ENCODE results near the gene GPRIN2. TPM values are rescaled to one million over a fixed set of nuclear protein-coding genes. Genes with fewer than 3 reads are reported as not detected.
A peak's percentile ranks its signal among the peaks of the same experiment; 100 is the strongest.

Gene GPRIN2
- total RNA-seq, 3 donors from 2014 or later: 5.9 to 6.9 TPM; not detected in 1

DNA sequence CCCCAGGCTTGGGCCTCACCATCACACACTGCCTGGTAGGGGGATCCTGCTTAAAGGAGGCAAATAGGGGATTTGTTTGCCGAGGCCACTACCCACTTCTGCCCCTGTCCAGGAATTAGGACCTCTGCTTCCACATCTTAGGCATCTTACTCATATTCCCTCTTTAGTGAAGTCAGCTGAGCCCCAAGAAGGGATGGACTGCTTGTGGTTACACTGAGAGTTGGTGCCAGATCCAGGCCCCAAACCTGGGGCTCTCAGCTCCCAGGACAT is 1.6 kb upstream of the GPRIN2 start:
- intact Hi-C loops (cut with DNase I; ENCODE audit: low total_unique reads): no loop called here
- no peak overlapping the region for H3K4me3 ChIP-seq
- TF ChIP-seq POLR2A (IDR thresholded peaks at IDR 0.05): no peak
- no peak for DNase-seq (ENCODE audit: low spot score in 2 of 2)
- no peaks in the 10 kb centered on the region for H3K4me1 ChIP-seq
- no peaks in the 10 kb centered on the region for H3K36me3 ChIP-seq
- peaks cover 0 to 26% of the 10 kb centered on the region in 2 donors for H3K27me3 ChIP-seq
- H3K9me3 ChIP-seq: no peaks in the 10 kb centered on the region
- H3K27ac ChIP-seq: no peak overlapping the region

DNA sequence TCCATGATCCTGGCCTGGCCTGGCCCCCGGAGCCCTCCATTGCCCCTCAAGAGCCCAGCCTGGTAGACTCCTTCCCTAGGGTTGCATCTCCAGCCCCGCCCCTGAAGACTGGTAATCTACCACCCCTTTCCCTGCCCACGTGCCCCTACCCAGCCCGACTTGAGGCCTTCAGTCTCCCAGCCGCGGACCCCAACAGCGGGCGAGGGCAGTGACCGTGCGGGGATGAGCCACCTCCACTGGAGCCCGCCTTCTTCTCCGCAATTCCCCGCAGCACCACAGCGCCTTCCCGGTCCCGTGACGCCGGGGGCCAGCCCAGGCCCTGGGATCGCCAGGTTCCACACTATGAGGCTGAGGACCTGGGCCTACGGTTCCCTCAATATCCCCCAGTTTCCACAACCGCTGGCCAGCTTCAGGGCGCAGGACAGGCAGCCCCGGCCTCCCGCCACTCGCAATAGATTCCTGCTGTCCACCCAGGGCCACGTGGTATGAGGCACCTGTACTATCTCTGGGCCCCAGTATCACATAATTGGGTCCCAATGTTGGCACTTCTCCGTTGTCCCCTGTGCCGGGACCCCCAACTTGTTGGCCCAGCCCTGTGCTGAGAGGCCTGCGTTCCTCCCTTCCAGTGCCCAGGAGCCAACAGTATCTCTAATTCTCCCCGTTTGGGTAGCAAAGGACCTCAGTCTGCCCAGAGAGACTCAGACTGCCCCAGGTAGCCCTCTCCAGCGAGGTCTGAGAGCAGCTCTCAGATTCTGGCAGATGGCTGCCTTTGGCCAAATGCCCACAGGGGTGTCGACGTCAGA is 1.1 kb upstream of the GPRIN2 start:
- H3K36me3 ChIP-seq: no peaks in the 10 kb centered on the region
- peak overlapping the region in 1 of 3 donors; percentile 70 for H3K4me3 ChIP-seq
- no peaks in the 10 kb centered on the region for H3K4me1 ChIP-seq
- DNase-seq (ENCODE audit: low spot score in 2 of 2): peak; percentile 20 to 54
- no peaks in the 10 kb centered on the region for H3K9me3 ChIP-seq
- no peak for TF ChIP-seq POLR2AphosphoS5 (IDR thresholded peaks at IDR 0.05)
- TF ChIP-seq, protein P1, sequence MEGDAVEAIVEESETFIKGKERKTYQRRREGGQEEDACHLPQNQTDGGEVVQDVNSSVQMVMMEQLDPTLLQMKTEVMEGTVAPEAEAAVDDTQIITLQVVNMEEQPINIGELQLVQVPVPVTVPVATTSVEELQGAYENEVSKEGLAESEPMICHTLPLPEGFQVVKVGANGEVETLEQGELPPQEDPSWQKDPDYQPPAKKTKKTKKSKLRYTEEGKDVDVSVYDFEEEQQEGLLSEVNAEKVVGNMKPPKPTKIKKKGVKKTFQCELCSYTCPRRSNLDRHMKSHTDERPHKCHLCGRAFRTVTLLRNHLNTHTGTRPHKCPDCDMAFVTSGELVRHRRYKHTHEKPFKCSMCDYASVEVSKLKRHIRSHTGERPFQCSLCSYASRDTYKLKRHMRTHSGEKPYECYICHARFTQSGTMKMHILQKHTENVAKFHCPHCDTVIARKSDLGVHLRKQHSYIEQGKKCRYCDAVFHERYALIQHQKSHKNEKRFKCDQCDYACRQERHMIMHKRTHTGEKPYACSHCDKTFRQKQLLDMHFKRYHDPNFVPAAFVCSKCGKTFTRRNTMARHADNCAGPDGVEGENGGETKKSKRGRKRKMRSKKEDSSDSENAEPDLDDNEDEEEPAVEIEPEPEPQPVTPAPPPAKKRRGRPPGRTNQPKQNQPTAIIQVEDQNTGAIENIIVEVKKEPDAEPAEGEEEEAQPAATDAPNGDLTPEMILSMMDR (IDR thresholded peaks at IDR 0.05): no peak
- no peak for TF ChIP-seq POLR2A (IDR thresholded peaks at IDR 0.05)
- intact Hi-C loops (cut with DNase I; ENCODE audit: low total_unique reads): no loop called here
- no peak overlapping the region for H3K27ac ChIP-seq
- peaks cover 0 to 26% of the 10 kb centered on the region in 2 donors for H3K27me3 ChIP-seq

DNA sequence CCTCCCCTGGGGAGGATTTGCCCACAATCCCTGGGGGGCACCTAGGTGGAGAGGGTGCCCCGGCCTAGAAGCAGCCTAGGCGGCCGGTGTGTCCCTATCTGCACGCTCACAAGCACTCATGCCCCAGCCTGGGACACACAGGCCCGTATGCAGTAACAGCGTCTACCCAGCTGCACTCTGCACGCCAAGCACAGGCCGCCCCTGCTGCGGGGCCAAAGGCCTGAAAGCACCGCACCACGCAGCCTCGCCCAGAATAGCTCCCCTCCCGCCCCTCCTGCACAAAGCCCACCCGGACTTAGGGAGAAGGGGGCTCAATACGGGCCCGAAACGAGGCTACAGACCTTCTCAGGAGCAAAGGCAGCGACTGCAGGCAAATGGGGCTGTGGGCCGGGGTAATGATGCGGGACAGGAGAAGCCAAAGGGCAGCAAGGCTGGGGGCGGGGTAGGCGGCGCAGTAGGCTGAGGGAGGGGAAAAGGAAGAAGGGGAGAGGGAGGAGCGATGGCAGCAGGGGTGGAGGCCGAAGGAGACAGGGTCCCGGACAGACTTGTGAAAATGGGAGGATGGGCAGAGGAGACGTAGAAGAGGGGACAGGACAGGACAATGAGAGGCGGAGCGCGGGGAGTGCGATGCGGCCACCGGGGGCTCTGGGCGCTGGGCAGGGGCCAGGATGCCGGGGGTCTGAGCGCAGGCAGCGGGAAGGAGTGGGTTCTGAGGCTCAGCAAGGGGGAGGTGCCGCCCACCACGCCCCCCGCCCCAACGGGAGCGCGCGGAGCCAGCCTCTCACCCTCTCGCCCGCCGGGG is 544 bp downstream of the GPRIN2 start:
- Histone ChIP-seq H3K36me3 (no peaks in the 10 kb centered on the region), H3K9me3 (no peaks in the 10 kb centered on the region), H3K4me1 (no peaks in the 10 kb centered on the region), H3K27me3 (peaks cover 0 to 26% of the 10 kb centered on the region in 2 donors), H3K27ac (peak overlapping the region in 1 of 2 donors; percentile 10), H3K4me3 (peak overlapping the region; percentile 22 to 70 (median 61))
- peak; percentile 18 to 57 for DNase-seq (ENCODE audit: low spot score in 2 of 2)
- intact Hi-C loops (cut with DNase I; ENCODE audit: low total_unique reads): no loop called here
- no peak for TF ChIP-seq POLR2A (IDR thresholded peaks at IDR 0.05)

GRCh38 chr10:46555366-46555712 is 1.1 kb downstream of the GPRIN2 start:
- no peak overlapping the region for H3K27ac ChIP-seq

DNA sequence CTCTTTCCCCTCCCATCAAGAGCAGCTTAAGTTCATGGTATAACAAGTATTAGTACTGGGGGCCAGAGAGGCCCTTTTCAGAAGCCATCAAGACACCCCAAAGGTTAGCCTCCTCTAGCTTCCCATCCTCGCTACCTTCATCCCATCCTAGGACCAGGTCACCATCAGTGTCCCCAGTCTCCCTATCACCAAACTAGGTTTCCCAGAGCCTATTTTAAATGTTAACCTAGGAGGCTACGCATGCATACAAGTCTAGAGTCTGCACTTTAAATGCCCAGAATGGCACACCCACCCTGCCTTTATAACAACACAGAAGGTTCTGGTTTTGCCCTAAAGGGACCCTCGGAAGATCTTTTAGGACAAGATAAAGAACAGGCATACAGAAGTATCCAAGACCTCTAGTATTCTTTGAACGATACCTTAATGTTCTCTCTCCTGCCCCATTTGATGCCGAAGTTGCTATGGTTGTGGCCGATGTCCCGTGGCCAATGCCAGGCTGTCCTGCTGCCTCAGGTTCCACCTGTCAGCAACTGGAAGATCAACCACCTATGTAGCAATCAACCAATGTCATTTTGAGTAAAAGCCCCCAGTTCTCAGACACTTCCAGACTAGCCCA is 2.2 kb downstream of the GPRIN2 start:
- intact Hi-C loops (cut with DNase I; ENCODE audit: low total_unique reads): no loop called here
- Histone ChIP-seq H3K4me1 (no peaks in the 10 kb centered on the region), H3K9me3 (no peaks in the 10 kb centered on the region), H3K4me3 (no peak overlapping the region), H3K27ac (no peak overlapping the region), H3K36me3 (no peaks in the 10 kb centered on the region), H3K27me3 (peaks cover 0 to 26% of the 10 kb centered on the region in 2 donors)
- TF ChIP-seq POLR2A (IDR thresholded peaks at IDR 0.05): no peak
- DNase-seq (ENCODE audit: low spot score in 2 of 2): no peak

More at GRCh38 chr10:46555366-46555712, 1.1 kb downstream of the GPRIN2 start:
- H3K27me3 ChIP-seq: peaks cover 0 to 26% of the 10 kb centered on the region in 2 donors
- no peaks in the 10 kb centered on the region for H3K36me3 ChIP-seq
- no peaks in the 10 kb centered on the region for H3K4me1 ChIP-seq
- intact Hi-C loops (cut with DNase I; ENCODE audit: low total_unique reads): no loop called here
- no peaks in the 10 kb centered on the region for H3K9me3 ChIP-seq
- peak overlapping the region in 2 of 3 donors; percentile 61 to 70 for H3K4me3 ChIP-seq
- TF ChIP-seq POLR2AphosphoS5 (IDR thresholded peaks at IDR 0.05) (no peak), POLR2A (IDR thresholded peaks at IDR 0.05) (no peak)
- TF ChIP-seq, protein P1 (IDR thresholded peaks at IDR 0.05): no peak
- DNase-seq (ENCODE audit: low spot score in 2 of 2): no peak

GRCh38 chr10:46553238-46554049 is 3.0 kb downstream of the GPRIN2 start:
- Histone ChIP-seq H3K27me3 (peaks cover 0 to 21% of the 10 kb centered on the region in 2 donors), H3K9me3 (no peaks in the 10 kb centered on the region), H3K4me3 (no peak overlapping the region), H3K4me1 (no peaks in the 10 kb centered on the region), H3K27ac (no peak overlapping the region), H3K36me3 (no peaks in the 10 kb centered on the region)
- TF ChIP-seq POLR2A (IDR thresholded peaks at IDR 0.05) (no peak), POLR2AphosphoS5 (IDR thresholded peaks at IDR 0.05) (no peak)
- TF ChIP-seq, protein P1 (IDR thresholded peaks at IDR 0.05): no peak
- DNase-seq (ENCODE audit: low spot score in 2 of 2): peak in 1 of 2 donors; percentile 49
- intact Hi-C loops (cut with DNase I; ENCODE audit: low total_unique reads): no loop called here
